Common myeloid progenitor, CD34-positive (primary cell): Measurements from ENCODE around the gene PRKAR1B.

Source experiments
- CTCF ChIA-PET: fragments of 350-600 bp; sonication (Branson Sonifier 250); formaldehyde crosslinking; loops from one replicate; lab custom pipeline; 2021; ENCODE audit warnings: antibody characterized with exemption; lab: Charles Lee
- POLR2A ChIA-PET: fragments of 350-600 bp; sonication (Branson Sonifier 250); formaldehyde crosslinking; loops from one replicate; lab custom pipeline; 2021; ENCODE audit warnings: antibody characterized with exemption; lab: Charles Lee
- DNase-seq, 3 donors: peaks; one replicate each; pipeline versions ENCODE4 v3.0.0 to v3.0.0-alpha.2; 2013
- H3K27ac ChIP-seq, 2 experiments: 1 replicate in 1 of 2; 2 replicates in 1 of 2; pipeline ENCODE4 v1.7.0; 2013; ENCODE audit warnings: inconsistent platforms in 2 of 2, low read length in 2 of 2, mild to moderate bottlenecking in 2 of 2, low read depth in 1 of 2, moderate library complexity in 1 of 2; ENCODE audit not compliant: severe bottlenecking in 2 of 2, insufficient read depth in 1 of 2, poor library complexity in 1 of 2
- H3K27me3 ChIP-seq, 5 experiments: replicated peaks in 2 of 5; 1 replicate in 3 of 5; 2 replicates in 2 of 5; pipeline versions ENCODE4 v1.6.1 to v1.7.0; 2013; ENCODE audit warnings: low read length in 4 of 5, mild to moderate bottlenecking in 2 of 5, moderate library complexity in 2 of 5, inconsistent platforms in 1 of 5; ENCODE audit not compliant: insufficient read depth in 5 of 5, control insufficient read depth in 4 of 5
- H3K36me3 ChIP-seq, 4 experiments: 1 replicate in 2 of 4; 2 replicates in 2 of 4; pipeline versions ENCODE4 v1.6.1 to v1.7.0; 2013; ENCODE audit warnings: low read length in 3 of 4, control low read depth in 1 of 4, mild to moderate bottlenecking in 1 of 4; ENCODE audit not compliant: control insufficient read depth in 4 of 4, insufficient read depth in 4 of 4
- H3K4me1 ChIP-seq, 4 experiments: 1 replicate in 3 of 4; 2 replicates in 1 of 4; pipeline versions ENCODE4 v1.6.1 to v1.7.1; 2013; ENCODE audit warnings: low read length in 3 of 4, mild to moderate bottlenecking in 3 of 4, control low read depth in 1 of 4, inconsistent platforms in 1 of 4, moderate library complexity in 1 of 4; ENCODE audit not compliant: control insufficient read depth in 4 of 4, insufficient read depth in 4 of 4; ENCODE audit errors: control extremely low read depth in 1 of 4
- H3K4me3 ChIP-seq, 7 experiments: 1 replicate in 4 of 7; 2 replicates in 3 of 7; pipeline versions ENCODE4 v1.5.1 to v1.7.0; 2013; ENCODE audit warnings: mild to moderate bottlenecking in 7 of 7, low read length in 6 of 7, moderate library complexity in 6 of 7, inconsistent platforms in 2 of 7, low read depth in 2 of 7, control low read depth in 1 of 7; ENCODE audit not compliant: insufficient read depth in 4 of 7, control insufficient read depth in 1 of 7; ENCODE audit errors: extremely low read depth in 1 of 7
- H3K9me3 ChIP-seq, 5 experiments: 1 replicate in 4 of 5; 2 replicates in 1 of 5; pipeline versions ENCODE4 v1.6.1 to v1.7.1; 2013; ENCODE audit warnings: low read length in 4 of 5, mild to moderate bottlenecking in 2 of 5, inconsistent platforms in 1 of 5, low read depth in 1 of 5, moderate library complexity in 1 of 5; ENCODE audit not compliant: control insufficient read depth in 4 of 5, insufficient read depth in 2 of 5; ENCODE audit errors: control extremely low read depth in 1 of 5
- WGBS: methylation state at CpG from one replicate; pipeline ENCODE4 v1.1.5; 2013; ENCODE audit not compliant: insufficient coverage; 5-methylcytosine and 5-hydroxymethylcytosine counted together

PRKAR1B gene

DNA sequence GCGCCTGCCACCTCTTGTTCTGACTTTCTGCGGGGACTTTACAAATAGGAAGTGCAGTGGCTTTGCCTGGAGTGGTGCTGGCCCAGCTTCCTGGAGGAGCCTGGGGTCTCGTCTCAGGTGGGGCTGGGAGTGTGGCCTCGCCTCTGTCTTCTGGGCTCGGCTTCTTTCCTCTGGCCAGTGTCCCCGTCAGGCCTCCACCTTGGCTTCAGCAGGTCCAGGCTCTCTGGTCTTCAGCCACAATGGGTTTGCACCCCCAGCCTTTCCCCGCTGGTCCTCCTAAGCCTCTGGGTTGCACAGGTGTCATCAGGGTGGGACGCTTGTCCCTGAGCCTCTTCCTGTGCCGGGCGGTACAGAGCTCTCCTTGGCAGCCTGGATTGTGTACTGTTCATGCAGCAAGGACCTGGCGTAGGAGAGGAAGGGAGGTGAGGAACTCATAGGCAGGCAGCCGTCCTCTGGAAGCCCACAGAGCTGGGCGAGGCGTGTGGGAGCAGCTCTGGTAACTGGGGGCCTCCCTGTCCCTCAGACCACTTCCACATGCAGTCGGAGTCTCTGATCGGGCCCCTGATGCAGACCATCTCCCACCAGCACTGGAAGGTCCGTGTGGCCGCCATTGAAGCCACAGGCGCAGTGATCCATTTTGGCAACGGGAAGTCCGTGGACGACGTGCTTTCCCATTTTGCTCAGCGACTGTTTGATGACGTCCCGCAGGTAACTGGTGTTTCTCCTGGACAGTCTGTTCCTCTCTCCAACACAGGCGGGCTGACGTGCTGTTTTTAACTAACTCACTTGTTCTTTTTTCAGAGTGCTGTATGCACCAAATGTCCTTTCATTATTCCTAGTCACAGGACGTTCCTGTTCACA is 2.3 kb upstream of the PRKAR1B start:
- CTCF ChIA-PET: no interaction called here

DNA sequence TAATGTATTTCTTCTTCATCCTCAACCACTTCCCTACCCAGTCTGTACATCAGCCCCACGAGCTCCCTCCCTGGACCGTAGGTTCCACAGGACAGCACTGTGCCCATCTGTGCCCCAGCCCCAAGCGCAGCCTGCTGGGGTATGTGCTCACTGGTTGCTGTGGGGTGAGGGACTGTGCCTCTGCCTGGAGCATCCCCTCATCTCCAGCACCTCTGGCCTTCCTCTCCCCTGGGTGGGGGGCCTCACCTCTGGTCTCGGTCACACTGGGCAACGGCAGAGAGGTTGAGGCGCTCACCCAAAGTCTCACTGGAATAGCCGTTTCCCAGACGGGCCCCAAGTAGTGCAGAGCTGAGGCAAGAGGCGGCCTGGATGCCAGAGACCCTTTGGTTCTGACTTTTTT is 1.5 kb upstream of the PRKAR1B start:
- CTCF ChIA-PET: no interaction called here
- WGBS: 93% methylated on average over 7 of the region's 9 CpGs
- POLR2A ChIA-PET: no interaction called here
- H3K27ac ChIP-seq: no peak overlapping the region
- H3K36me3 ChIP-seq: peaks cover 4 to 42% (median 23%) of the 10 kb centered on the region in 4 experiments
- no peaks in the 10 kb centered on the region for H3K27me3 ChIP-seq
- no peak overlapping the region for H3K4me3 ChIP-seq
- peaks cover 0 to 14% (median 4%) of the 10 kb centered on the region in 5 experiments for H3K9me3 ChIP-seq
- H3K4me1 ChIP-seq: peaks cover 0 to 17% (median 14%) of the 10 kb centered on the region in 4 experiments
- DNase-seq: no peak

More for the DNA sequence above, 2.3 kb upstream of the PRKAR1B start:
- DNase-seq: no peak
- Histone ChIP-seq H3K27me3 (no peaks in the 10 kb centered on the region), H3K4me3 (no peak overlapping the region), H3K27ac (no peak overlapping the region), H3K4me1 (peaks cover 0 to 17% (median 14%) of the 10 kb centered on the region in 4 experiments), H3K36me3 (peaks cover 4 to 42% (median 21%) of the 10 kb centered on the region in 4 experiments), H3K9me3 (peaks cover 0 to 13% (median 4%) of the 10 kb centered on the region in 5 experiments)
- WGBS: 97% methylated on average over 26 of the region's 29 CpGs
- POLR2A ChIA-PET: no interaction called here

DNA sequence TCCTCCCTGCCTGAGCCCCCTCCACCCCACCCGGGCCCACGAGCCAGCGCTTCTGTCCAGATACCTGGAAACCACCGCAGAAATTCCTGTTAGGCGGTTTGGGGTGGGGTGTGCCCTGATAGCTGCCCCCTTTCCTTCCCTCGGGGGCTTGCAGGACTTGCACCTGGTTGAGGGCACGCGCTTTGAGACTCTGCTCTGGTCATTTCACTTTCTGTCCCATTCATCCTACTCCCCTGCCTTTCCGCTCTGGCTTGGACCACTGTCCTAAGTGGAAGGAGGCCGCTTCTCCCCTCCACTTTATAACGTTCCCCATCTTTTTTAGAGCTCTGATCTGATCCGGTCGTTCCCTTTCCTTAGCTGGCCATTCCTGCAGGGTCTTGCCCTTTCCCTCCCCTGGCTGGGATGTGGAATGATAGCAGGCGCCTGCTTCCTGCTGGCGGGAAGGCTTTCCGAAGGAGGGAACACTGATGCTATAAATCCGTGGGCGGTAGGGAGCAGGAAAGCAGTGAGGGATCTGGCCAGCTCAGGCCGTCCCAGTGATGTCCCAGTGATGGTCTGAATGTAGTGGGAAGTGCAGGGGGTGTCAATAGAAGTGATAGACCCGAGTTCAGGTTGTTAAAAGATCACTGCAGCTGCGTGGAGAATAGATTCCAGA is 852 bp upstream of the PRKAR1B start:
- Histone ChIP-seq H3K9me3 (peaks cover 0 to 21% (median 7%) of the 10 kb centered on the region in 5 experiments), H3K4me1 (peaks cover 0 to 17% (median 14%) of the 10 kb centered on the region in 4 experiments), H3K27me3 (no peaks in the 10 kb centered on the region), H3K27ac (no peak overlapping the region), H3K36me3 (peaks cover 3 to 48% (median 25%) of the 10 kb centered on the region in 4 experiments), H3K4me3 (peak overlapping the region in 6 of 7 experiments; percentile 6 to 85 (median 53))
- ChIA-PET CTCF (no interaction called here), POLR2A (no interaction called here)
- 66% methylated on average over 16 of the region's 21 CpGs for WGBS
- DNase-seq: no peak

- ChIA-PET CTCF (no interaction called here), POLR2A (no interaction called here)
- 0% methylated on average over 39 of the region's 39 CpGs for WGBS
- H3K4me3 ChIP-seq: peak overlapping the region; percentile 71 to 85 (median 77)
- peaks cover 0 to 25% (median 13%) of the 10 kb centered on the region in 5 experiments for H3K9me3 ChIP-seq
- H3K36me3 ChIP-seq: peaks cover 3 to 46% (median 23%) of the 10 kb centered on the region in 4 experiments
- peak overlapping the region in 1 of 2 experiments; percentile 43 for H3K27ac ChIP-seq
- no peaks in the 10 kb centered on the region for H3K27me3 ChIP-seq
- DNase-seq: no peak
- peaks cover 0 to 17% (median 14%) of the 10 kb centered on the region in 4 experiments for H3K4me1 ChIP-seq
Observed at GRCh38 chr7:726854-727103, 302 bp downstream of the PRKAR1B start.

GRCh38 chr7:726084-726853 is 812 bp downstream of the PRKAR1B start, which contains the start of gene DNAAF5:
Gene DNAAF5, plus strand, starts transcription at chr7:726699. Its CDS starts 22 bp downstream, at chr7:726721.
- peak; percentile 86 to 94 (median 93) for DNase-seq
- Histone ChIP-seq H3K9me3 (peaks cover 0 to 29% (median 16%) of the 10 kb centered on the region in 5 experiments), H3K4me1 (peaks cover 0 to 17% (median 14%) of the 10 kb centered on the region in 4 experiments), H3K27ac (peak within 1 kb of the TSS in 1 of 2 experiments; percentile 43), H3K36me3 (peaks cover 2 to 45% (median 21%) of the 10 kb centered on the region in 4 experiments), H3K4me3 (peak within 1 kb of the TSS; percentile 71 to 85 (median 77)), H3K27me3 (no peaks in the 10 kb centered on the region)
- 14% methylated on average over 56 of the region's 56 CpGs for WGBS
- ChIA-PET CTCF (no interaction called here), POLR2A (no interaction called here)

- H3K4me1 ChIP-seq: peaks cover 0 to 17% (median 14%) of the 10 kb centered on the region in 4 experiments
- no peaks in the 10 kb centered on the region for H3K27me3 ChIP-seq
- CTCF ChIA-PET: no interaction called here
- H3K27ac ChIP-seq: no peak overlapping the region
- 98% methylated on average over 5 of the region's 8 CpGs for WGBS
- peak in 1 of 3 donors; percentile 37 for DNase-seq
- H3K4me3 ChIP-seq: peak overlapping the region in 4 of 7 experiments; percentile 71 to 85 (median 80)
- POLR2A ChIA-PET: no interaction called here
- H3K36me3 ChIP-seq: peaks cover 0 to 37% (median 16%) of the 10 kb centered on the region in 4 experiments
- peaks cover 0 to 37% (median 19%) of the 10 kb centered on the region in 5 experiments for H3K9me3 ChIP-seq
Observed at GRCh38 chr7:725223-726005, 1.7 kb downstream of the PRKAR1B start.
